ENCODE data around the gene ZBTB22.
A peak's percentile ranks its signal among the peaks of the same experiment; 100 is the strongest.
"Not testable (repeated sequence)": the region's sequence is repeated elsewhere in the genome, so short reads cannot be mapped to it uniquely, and the experiment has no call there.

The ZBTB22 gene

DNA sequence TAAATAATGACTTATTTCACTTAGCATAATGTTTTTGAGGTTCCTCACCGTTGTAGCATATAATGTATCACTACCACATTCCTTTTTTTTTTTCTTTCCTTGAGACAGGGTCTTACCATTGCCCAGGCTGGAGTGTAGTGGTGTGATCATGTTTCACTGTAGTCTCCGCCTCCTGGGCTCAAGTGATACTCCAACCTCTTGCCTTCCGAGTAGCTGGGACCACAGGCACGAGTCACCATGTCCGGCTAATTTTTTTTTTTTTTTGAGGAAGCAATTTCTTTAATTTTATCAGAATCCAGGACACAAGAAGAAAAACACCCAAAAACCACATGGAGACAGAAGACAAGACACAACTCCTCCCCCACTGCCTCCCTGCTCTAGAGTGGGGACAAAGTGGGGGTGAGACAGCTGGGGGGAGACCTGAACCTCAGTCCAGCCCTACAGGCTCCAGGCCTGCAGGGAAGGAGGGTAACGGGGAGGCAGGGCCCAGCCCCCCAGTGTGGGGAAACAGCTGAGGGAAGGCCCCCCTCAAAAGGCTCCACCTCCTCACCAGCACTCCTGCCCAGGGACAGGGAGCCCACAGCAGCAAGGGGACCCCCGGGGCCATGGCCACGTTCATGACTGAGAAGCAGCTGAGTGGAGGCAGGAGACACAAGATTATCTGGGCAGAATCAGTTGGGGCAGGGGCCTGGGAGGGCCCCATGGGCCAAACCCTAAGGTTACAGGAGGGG is 47.1 kb upstream of the ZBTB22 start:
- Histone ChIP-seq H2BK12ac (ENCODE audit: low read length in 2 of 2) (peak overlapping the region in 1 of 2 experiments; percentile 7), H4K8ac (ENCODE audit: low read length) (peak overlapping the region; percentile 56), H3K27me3 (ENCODE audit: control insufficient read depth in 1 of 2, insufficient read depth in 1 of 2, low read length in 2 of 2) (peaks cover 0 to 22% of the 10 kb centered on the region in 2 experiments)
- H3K27ac ChIP-seq (ENCODE audit: low read length, poor library complexity, severe bottlenecking); H3K9ac ChIP-seq (ENCODE audit: low read length); H3K4me1 ChIP-seq (ENCODE audit: control insufficient read depth, insufficient read depth, low read depth, low read length); H4K91ac ChIP-seq (ENCODE audit: low read length); H3K23ac ChIP-seq (ENCODE audit: low read length in 2 of 2); H2BK5ac ChIP-seq (ENCODE audit: low read depth, low read length, poor library complexity, severe bottlenecking); H2AFZ ChIP-seq (ENCODE audit: low read depth, low read length); H3K18ac ChIP-seq (ENCODE audit: low read depth in 1 of 2, low read length in 2 of 2); H3K36me3 ChIP-seq (ENCODE audit: control insufficient read depth in 1 of 2, insufficient read depth in 2 of 2, low read depth in 1 of 2, low read length in 2 of 2); H2BK120ac ChIP-seq (ENCODE audit: low read depth, low read length); H3K4me2 ChIP-seq (ENCODE audit: low read length, poor library complexity, severe bottlenecking); H3K4me3 ChIP-seq (ENCODE audit: insufficient read depth in 1 of 2, low read depth in 1 of 2, low read length in 2 of 2); H2BK15ac ChIP-seq (ENCODE audit: low read depth, poor library complexity, severe bottlenecking); H3K14ac ChIP-seq (ENCODE audit: low read length in 2 of 2); H3K4ac ChIP-seq (ENCODE audit: low read depth in 1 of 2, low read length in 2 of 2); H2AK5ac ChIP-seq (ENCODE audit: low read length, severe bottlenecking); H3K9me3 ChIP-seq (ENCODE audit: control insufficient read depth, low read length); H3K79me1 ChIP-seq (replicated peaks; ENCODE audit: low read length, poor library complexity, severe bottlenecking): not testable (repeated sequence)
- 49% methylated on average over 3 of the region's 8 CpGs for WGBS
- DNase-seq: peak; percentile 78

DNA sequence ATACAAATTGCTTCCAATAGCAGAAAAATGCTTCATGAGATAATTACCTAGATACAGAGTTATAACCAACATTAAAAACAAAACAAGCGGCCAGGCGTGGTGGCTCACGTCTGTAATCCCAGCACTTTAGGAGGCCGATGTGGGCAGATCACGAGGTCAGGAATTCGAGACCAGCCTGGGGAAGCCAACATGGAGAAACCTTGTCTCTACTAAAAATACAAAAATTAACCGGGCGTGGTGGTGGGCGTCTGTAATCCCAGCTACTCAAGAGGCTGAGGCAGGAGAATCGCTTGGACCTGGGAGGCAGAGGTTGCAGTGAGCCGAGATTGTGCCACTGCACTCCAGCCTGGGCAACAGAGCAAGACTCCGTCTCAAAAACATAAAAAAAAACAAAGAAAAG is 45.9 kb upstream of the ZBTB22 start:
- WGBS: 97% methylated on average over 9 of the region's 12 CpGs
- peaks cover 0 to 23% of the 10 kb centered on the region in 2 experiments for H3K27me3 ChIP-seq (ENCODE audit: control insufficient read depth in 1 of 2, insufficient read depth in 1 of 2, low read length in 2 of 2)
- not testable (repeated sequence) for H4K91ac ChIP-seq (ENCODE audit: low read length); H3K27ac ChIP-seq (ENCODE audit: low read length, poor library complexity, severe bottlenecking); H2BK120ac ChIP-seq (ENCODE audit: low read depth, low read length); H3K79me1 ChIP-seq (replicated peaks; ENCODE audit: low read length, poor library complexity, severe bottlenecking); H2BK12ac ChIP-seq (ENCODE audit: low read length in 2 of 2); H3K9ac ChIP-seq (ENCODE audit: low read length); H4K8ac ChIP-seq (ENCODE audit: low read length); H3K14ac ChIP-seq (ENCODE audit: low read length in 2 of 2); H3K9me3 ChIP-seq (ENCODE audit: control insufficient read depth, low read length); H3K4me3 ChIP-seq (ENCODE audit: insufficient read depth in 1 of 2, low read depth in 1 of 2, low read length in 2 of 2); H2BK15ac ChIP-seq (ENCODE audit: low read depth, poor library complexity, severe bottlenecking); H3K4me2 ChIP-seq (ENCODE audit: low read length, poor library complexity, severe bottlenecking); H3K36me3 ChIP-seq (ENCODE audit: control insufficient read depth in 1 of 2, insufficient read depth in 2 of 2, low read depth in 1 of 2, low read length in 2 of 2); H3K23ac ChIP-seq (ENCODE audit: low read length in 2 of 2); H2AFZ ChIP-seq (ENCODE audit: low read depth, low read length); H2BK5ac ChIP-seq (ENCODE audit: low read depth, low read length, poor library complexity, severe bottlenecking); H3K4ac ChIP-seq (ENCODE audit: low read depth in 1 of 2, low read length in 2 of 2); H3K4me1 ChIP-seq (ENCODE audit: control insufficient read depth, insufficient read depth, low read depth, low read length); H2AK5ac ChIP-seq (ENCODE audit: low read length, severe bottlenecking); H3K18ac ChIP-seq (ENCODE audit: low read depth in 1 of 2, low read length in 2 of 2); DNase-seq

DNA sequence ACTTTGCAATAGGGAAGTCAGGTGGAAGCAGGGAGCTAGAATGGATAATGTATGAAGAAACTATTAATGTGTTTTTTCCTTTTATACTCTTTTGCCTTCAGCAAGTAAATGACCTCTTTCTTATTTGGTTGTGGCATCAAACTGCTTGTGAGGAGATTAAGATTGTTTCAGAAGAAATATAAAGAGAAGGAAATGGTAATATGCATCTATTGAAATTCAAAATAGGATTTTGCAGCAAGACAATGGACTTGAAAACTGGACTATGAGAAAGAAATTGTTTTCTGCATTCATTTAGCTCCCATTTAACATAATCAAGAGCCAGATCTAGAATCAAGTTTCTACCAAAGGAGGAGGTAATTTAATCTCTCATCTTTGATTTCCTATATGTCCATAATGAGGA is 41.8 kb upstream of the ZBTB22 start:
- H2BK5ac ChIP-seq (ENCODE audit: low read depth, low read length, poor library complexity, severe bottlenecking): no peak overlapping the region
- no peak overlapping the region for H2BK12ac ChIP-seq (ENCODE audit: low read length in 2 of 2)
- H3K27ac ChIP-seq (ENCODE audit: low read length, poor library complexity, severe bottlenecking): no peak overlapping the region
- no peaks in the 10 kb centered on the region for H3K79me1 ChIP-seq (replicated peaks; ENCODE audit: low read length, poor library complexity, severe bottlenecking)
- no peak overlapping the region for H2AFZ ChIP-seq (ENCODE audit: low read depth, low read length)
- H3K14ac ChIP-seq (ENCODE audit: low read length in 2 of 2): no peak overlapping the region
- H3K9me3 ChIP-seq (ENCODE audit: control insufficient read depth, low read length): no peaks in the 10 kb centered on the region
- no peak overlapping the region for H4K91ac ChIP-seq (ENCODE audit: low read length)
- no peak overlapping the region for H3K9ac ChIP-seq (ENCODE audit: low read length)
- peaks cover 0 to 42% of the 10 kb centered on the region in 2 experiments for H3K27me3 ChIP-seq (ENCODE audit: control insufficient read depth in 1 of 2, insufficient read depth in 1 of 2, low read length in 2 of 2)
- no peak overlapping the region for H2BK120ac ChIP-seq (ENCODE audit: low read depth, low read length)
- H2BK15ac ChIP-seq (ENCODE audit: low read depth, poor library complexity, severe bottlenecking): no peak overlapping the region
- no peaks in the 10 kb centered on the region for H3K36me3 ChIP-seq (ENCODE audit: control insufficient read depth in 1 of 2, insufficient read depth in 2 of 2, low read depth in 1 of 2, low read length in 2 of 2)
- H3K4me2 ChIP-seq (ENCODE audit: low read length, poor library complexity, severe bottlenecking): no peak overlapping the region
- no peak overlapping the region for H3K23ac ChIP-seq (ENCODE audit: low read length in 2 of 2)
- H3K4ac ChIP-seq (ENCODE audit: low read depth in 1 of 2, low read length in 2 of 2): no peak overlapping the region
- H4K8ac ChIP-seq (ENCODE audit: low read length): no peak overlapping the region
- H3K4me3 ChIP-seq (ENCODE audit: insufficient read depth in 1 of 2, low read depth in 1 of 2, low read length in 2 of 2): no peak overlapping the region
- peaks cover 7% of the 10 kb centered on the region for H3K4me1 ChIP-seq (ENCODE audit: control insufficient read depth, insufficient read depth, low read depth, low read length)
- no peak for DNase-seq
- H2AK5ac ChIP-seq (ENCODE audit: low read length, severe bottlenecking): no peak overlapping the region
- H3K18ac ChIP-seq (ENCODE audit: low read depth in 1 of 2, low read length in 2 of 2): no peak overlapping the region

DNA sequence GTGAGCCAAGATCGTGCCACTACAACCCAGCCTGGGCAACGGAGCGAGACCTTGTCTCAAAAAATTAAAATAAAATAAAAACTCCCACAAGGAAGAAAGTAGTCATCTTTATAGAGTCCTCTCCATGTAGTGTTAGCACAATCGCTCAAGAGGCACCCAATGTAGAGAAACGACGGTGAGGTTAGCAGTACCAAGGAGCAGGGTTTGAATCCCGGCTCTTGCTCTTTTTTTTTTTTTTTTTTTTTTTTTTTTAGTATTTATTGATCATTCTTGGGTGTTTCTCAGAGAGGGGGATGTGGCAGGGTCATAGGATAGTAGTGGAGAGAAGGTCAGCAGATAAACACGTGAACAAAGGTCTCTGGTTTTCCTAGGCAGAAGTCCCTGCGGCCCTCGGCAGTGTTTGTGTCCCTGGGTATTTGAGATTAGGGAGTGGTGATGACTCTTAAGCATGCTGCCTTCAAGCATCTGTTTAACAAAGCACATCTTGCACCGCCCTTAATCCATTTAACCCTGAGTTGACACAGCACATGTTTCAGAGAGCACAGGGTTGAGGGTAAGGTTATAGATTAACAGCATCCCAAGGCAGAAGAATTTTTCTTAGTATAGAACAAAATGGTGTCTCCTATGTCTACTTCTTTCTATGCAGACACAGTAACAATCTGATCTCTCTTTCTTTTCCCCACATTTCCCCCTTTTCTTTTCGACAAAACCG is 39.8 kb upstream of the ZBTB22 start:
- H3K27ac ChIP-seq (ENCODE audit: low read length, poor library complexity, severe bottlenecking); H2BK5ac ChIP-seq (ENCODE audit: low read depth, low read length, poor library complexity, severe bottlenecking); H3K4me1 ChIP-seq (ENCODE audit: control insufficient read depth, insufficient read depth, low read depth, low read length); DNase-seq; H3K36me3 ChIP-seq (ENCODE audit: control insufficient read depth in 1 of 2, insufficient read depth in 2 of 2, low read depth in 1 of 2, low read length in 2 of 2); H2AFZ ChIP-seq (ENCODE audit: low read depth, low read length); H3K23ac ChIP-seq (ENCODE audit: low read length in 2 of 2); H3K9ac ChIP-seq (ENCODE audit: low read length); H3K9me3 ChIP-seq (ENCODE audit: control insufficient read depth, low read length); H2BK15ac ChIP-seq (ENCODE audit: low read depth, poor library complexity, severe bottlenecking); H3K4me2 ChIP-seq (ENCODE audit: low read length, poor library complexity, severe bottlenecking); H4K8ac ChIP-seq (ENCODE audit: low read length); H2BK120ac ChIP-seq (ENCODE audit: low read depth, low read length); H2AK5ac ChIP-seq (ENCODE audit: low read length, severe bottlenecking); H3K79me1 ChIP-seq (replicated peaks; ENCODE audit: low read length, poor library complexity, severe bottlenecking); H3K4ac ChIP-seq (ENCODE audit: low read depth in 1 of 2, low read length in 2 of 2); H3K4me3 ChIP-seq (ENCODE audit: insufficient read depth in 1 of 2, low read depth in 1 of 2, low read length in 2 of 2); H4K91ac ChIP-seq (ENCODE audit: low read length); H3K14ac ChIP-seq (ENCODE audit: low read length in 2 of 2); H3K18ac ChIP-seq (ENCODE audit: low read depth in 1 of 2, low read length in 2 of 2); H2BK12ac ChIP-seq (ENCODE audit: low read length in 2 of 2): not testable (repeated sequence)
- peaks cover 0 to 45% of the 10 kb centered on the region in 2 experiments for H3K27me3 ChIP-seq (ENCODE audit: control insufficient read depth in 1 of 2, insufficient read depth in 1 of 2, low read length in 2 of 2)
- WGBS: 84% methylated on average over 6 of the region's 13 CpGs

All from mesenchymal stem cell (in vitro differentiated cells and primary cell).